Measurements from ENCODE around the gene IL17REL.

The IL17REL gene

GRCh38 chr22:50020606-50021005, 8.0 kb upstream of the IL17REL start:
- DNase-seq, result no peak

DNA sequence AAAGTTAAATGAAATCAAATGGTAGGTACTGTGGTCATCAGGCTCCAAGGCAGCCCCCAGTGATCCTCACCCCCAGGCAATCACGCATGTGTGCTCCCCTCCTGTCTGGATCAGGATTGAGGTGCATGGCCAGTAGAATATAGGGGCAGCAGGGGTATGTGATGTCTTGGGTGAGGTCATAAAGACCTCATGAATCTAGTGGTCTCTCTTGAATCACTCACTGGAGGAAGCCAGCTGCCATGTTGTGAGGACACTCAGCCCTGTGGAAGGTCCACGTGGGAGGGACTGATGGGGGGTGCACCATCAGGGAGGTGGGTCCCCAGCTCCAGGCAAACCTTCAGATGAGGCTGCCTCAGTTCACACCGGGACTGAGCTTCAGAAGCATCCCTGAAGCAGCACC, 6.8 kb upstream of the IL17REL start:
- no peak for DNase-seq

DNA sequence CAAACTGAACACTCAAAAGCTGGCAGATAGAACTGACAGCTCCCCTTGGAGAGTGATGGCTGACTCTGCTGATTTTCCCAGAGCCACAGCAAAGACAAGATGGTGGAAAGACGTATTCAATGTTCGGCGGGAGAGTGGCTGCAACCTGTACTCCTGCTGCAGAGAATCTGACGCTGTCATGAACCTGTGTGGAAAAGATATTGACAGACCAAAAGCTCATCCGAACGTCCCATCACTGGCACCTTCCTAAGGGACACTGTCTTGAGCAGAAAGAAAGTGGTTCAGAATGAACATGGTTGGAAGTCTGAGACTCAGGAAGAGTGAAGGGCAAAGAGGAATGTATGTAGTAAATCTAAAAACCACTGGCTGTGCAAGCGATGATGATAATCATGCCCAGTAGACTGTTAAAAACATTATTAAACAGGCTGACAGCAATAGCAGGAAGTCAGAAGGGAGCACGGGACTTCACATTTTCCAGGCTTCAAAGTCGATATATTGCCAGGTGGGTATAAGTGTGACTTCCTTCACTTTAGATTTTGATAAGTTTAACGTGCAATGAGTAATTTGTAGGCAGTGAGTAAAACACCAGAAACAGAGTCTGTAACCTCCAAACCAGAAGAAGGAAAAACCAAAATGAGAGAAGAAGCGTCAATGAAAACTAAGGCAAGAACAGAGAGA, 6.2 kb upstream of the IL17REL start:
- peak in 2 of 6 experiments; percentile 19 for DNase-seq

DNA sequence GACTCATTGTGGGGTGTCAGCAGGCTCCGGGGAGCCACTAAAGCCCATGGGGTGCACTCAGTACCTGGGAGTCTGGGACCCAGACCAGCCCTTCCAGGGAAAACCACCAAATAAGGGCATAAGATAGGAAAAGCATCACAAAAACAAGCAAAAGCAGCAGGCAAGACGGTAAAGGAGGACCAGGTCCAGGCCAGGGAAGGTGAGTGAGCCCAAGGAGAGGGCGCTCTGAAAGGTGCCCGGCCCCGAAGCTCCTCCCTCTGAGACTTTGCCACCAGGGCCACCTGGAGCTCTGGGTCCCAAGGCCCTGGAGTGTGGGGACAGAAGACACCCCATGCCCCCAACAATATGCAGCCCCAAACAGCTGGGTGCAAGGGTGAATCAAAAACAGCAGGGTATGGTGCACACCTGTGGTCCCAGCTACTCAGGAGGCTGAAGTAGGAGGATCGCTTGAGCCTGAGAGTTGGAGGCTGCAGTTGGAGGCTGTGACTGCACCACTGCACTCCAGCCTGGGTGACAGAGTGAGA, 5.2 kb upstream of the IL17REL start:
- DNase-seq, result no peak

- no peak for DNase-seq
Measured at GRCh38 chr22:50016988-50017700, 4.6 kb upstream of the IL17REL start.

DNA sequence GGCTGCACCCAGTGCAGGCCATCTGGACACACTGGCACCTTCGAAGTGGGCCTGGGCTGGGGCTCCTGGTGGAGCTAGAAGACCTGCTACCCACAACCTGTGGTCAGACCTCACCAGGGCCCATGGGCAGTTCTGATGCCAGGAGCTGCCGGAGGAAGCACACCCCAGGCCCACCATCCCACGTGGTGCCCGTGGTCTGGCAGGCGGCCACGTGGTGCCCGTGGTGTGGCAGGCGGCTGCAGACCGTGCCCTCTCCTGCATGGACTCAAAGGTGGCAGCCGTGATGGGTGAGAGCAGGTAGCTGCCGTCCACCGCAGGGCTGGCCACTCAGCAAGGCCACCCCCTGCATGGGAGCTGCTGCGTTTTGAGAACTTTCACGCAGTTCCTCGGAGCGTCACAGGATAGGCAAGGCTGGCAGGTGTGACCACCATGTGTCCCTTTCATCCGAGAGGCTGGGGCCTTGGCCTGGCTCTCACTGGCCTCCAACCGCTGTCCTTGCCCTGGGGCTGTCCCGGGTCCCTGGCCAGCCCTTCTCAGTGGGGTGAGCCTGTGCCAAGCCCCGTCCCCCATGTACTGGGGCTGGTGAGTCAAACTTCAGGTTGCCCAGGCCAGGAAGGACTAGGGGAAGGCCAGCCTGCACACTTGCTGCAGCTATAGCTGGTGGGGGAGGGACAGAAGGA, 3.9 kb upstream of the IL17REL start:
- no peak for DNase-seq

DNA sequence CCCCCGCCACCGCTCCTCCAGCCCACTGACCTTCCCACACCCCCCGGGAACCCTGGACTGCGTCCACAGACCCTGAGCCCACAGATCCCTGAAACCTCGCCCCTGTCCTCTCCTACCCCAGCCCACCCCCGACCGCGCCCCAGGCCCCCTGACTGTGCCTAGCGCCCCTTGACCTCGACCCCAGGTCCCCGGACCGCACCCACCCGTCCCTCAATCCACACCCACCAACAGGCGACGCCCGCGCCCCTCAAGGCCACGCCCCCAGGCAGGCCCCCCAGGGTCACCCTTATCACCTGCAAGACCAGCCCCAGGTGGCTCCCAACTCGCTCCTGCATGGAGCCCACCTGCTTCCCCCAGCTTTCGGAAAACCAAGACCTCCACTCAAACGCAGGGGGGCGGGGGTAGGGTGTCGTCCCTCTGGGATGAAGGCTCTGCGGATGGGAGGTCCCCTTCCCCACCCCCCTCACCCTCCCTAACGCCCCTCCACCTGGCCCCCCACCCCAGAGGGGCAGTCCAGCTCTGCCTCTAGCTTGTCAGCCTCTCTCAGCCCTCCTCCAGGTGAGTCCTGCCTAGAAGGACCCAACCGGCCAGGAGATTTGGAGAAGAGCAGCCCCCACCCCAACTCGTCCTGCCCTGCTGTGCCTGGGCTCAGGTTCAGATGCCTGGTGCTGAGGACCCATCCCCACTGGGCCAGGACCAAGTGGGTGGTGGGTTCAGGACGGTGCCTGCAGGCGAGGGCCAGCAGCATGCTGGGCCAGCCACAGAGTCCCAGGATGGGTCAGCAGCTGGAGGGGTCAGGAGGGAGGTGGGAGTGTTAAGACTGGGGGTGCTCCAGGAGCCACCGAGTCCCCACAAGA, 3.1 kb upstream of the IL17REL start:
- no peak for DNase-seq

- DNase-seq, result no peak
Measured at GRCh38 chr22:50014655-50015401, 2.3 kb upstream of the IL17REL start.

DNA sequence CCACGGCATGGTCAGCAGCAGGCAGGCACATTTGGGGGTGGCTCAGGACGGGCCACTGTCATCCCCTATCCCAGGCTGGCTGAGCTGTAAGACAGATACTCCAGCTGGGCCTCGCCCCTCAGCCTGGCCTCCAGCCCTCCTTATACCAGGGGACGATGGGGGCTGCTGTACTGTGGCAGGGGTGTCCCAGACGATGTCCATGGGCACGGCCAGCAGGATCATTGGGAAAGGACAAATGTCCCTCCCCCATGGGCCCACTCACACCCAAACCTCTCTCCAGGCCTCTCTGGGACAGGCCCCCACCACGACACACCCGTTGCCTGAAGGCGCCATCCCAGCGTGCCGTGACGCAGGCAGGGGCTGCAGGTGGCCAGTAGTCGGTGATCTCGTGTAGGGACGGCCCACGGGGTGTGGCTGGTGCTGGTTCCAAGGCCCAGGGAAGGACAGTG, 1.5 kb upstream of the IL17REL start:
- DNase-seq, result no peak

- DNase-seq, result no peak
Measured at GRCh38 chr22:50011447-50012210, 936 bp downstream of the IL17REL start.

GRCh38 chr22:50010676-50011446, 1.7 kb downstream of the IL17REL start:
- peak in 5 of 6 experiments; percentile 18 to 69 (median 58) for DNase-seq

- no peak for DNase-seq
Measured at GRCh38 chr22:50009765-50010675, 2.5 kb downstream of the IL17REL start.

DNA sequence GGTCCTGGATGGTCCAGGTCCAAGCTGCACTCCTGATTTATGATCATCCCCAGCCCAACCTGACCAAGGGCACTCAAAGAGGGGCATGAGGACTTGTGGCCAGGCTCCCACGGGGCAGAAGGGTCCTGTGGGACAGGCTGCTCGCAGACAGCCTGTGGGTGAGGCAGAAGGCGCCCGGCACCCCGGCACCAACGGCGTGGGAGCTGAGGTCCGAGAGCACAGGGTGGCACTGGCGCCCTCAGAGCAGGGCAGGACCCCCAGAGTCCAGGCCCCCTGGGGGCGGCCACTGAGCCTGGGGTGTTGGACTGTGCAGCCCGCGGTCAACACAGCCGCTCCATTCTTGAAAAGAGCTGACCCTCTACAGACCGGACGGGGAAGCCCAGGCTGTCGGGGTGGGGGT, 3.3 kb downstream of the IL17REL start:
- no peak for DNase-seq

- DNase-seq, result no peak
Measured at GRCh38 chr22:50008151-50009040, 4.2 kb downstream of the IL17REL start.

GRCh38 chr22:50007057-50007511, 5.5 kb downstream of the IL17REL start:
- no peak for DNase-seq

DNA sequence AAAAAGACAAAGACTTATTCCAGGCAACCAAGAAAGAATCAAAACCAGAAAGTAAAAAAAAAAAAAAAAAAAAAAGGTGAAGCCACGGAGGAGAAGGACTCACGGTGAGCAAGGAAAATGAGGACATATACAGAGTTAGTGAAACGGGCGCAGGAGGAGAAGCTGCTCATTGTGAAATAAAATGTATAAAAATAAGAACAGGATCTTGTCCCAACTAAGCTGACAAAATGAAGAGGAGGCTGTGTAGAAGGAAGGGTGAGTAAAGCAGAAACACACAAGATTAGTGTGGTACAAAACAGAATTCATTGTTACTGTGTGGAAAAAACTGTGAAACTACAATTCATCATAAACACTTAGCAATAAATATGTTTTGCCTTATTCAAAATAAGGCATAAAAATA, 7.6 kb downstream of the IL17REL start:
- DNase-seq, result no peak

DNA sequence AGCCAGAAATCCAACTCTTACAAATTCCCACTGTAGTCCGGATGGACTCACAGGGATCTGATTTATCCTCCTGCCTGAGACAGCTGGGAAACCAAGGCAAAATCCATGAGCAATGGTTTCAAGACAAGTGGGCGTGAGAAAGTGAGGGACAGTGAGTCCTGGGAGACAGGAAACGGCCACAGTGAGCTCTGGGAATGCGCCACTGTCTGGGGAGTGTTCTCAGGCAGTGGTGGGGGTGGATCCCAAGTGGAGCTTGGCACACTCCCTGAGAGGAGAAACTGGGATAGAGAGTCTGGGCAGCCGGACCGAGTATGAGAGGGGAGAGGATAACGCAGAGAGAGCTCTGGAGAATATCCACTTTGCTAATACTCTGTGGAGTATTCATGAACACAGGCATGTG, 9.8 kb downstream of the IL17REL start:
- no peak for DNase-seq

All from stimulated activated naive CD4-positive, alpha-beta T cell (primary cell).